Colonic mucosa (tissue), 4 donors: ENCODE measurements around the gene PCTP. TPM values are rescaled to one million over a fixed set of nuclear protein-coding genes. Genes with fewer than 3 reads are reported as not detected.

Source experiments
- DNase-seq: peaks from one replicate; pipeline ENCODE4 v3.0.0-alpha.2; 2020
- H3K27ac ChIP-seq: fragments of 200-600 bp; one replicate; pipeline ENCODE4 v1.8.0; 2021
- H3K27me3 ChIP-seq: fragments of 200-600 bp; one replicate; pipeline ENCODE4 v1.8.0; 2021
- H3K36me3 ChIP-seq: fragments of 200-600 bp; one replicate; pipeline ENCODE4 v1.8.0; 2021
- H3K4me1 ChIP-seq: fragments of 200-600 bp; one replicate; pipeline ENCODE4 v1.8.0; 2021; ENCODE audit warnings: mild to moderate bottlenecking
- H3K4me3 ChIP-seq: fragments of 200-600 bp; one replicate; pipeline ENCODE4 v1.8.0; 2021
- H3K9ac ChIP-seq, 2 donors: one replicate each; pipeline ENCODE4 v1.7.0; 2013; ENCODE audit warnings: control low read depth in 2 of 2, low read depth in 2 of 2, low read length in 2 of 2
- H3K9me3 ChIP-seq: fragments of 200-600 bp; one replicate; pipeline ENCODE4 v1.8.0; 2021
- intact Hi-C: fragments of 100-400 bp; cut with DNase I; formaldehyde crosslinking; loops from one replicate; pipeline ENCODE4 v1.14.1; 2022
- total RNA-seq, 2 donors: library from RNA; stranded (reverse); fragmentation: NEBNext Ultra II Directional in 1 of 2; extraction: Animal tissue kit (Norgen Biotek cat#: 25700) in 1 of 2; gene quantifications; one replicate each; pipeline ENCODE4 v1.2.1, GENCODE V29; 2021
- TF ChIP-seq, protein P1 (sequence below): fragments of 200-600 bp; IDR thresholded peaks from one replicate; pipeline ENCODE4 v1.8.0; 2022; ENCODE audit warnings: antibody characterized with exemption, mild to moderate bottlenecking
- donor health status: healthy.
- donor health status: DM: no; HTN: no; CAD: no.
- donor health status: DM: no; HTN: no; CAD: no.

Gene PCTP
- total RNA-seq, 2 donors from 2014 or later = 29.0 to 35.5 TPM

DNA sequence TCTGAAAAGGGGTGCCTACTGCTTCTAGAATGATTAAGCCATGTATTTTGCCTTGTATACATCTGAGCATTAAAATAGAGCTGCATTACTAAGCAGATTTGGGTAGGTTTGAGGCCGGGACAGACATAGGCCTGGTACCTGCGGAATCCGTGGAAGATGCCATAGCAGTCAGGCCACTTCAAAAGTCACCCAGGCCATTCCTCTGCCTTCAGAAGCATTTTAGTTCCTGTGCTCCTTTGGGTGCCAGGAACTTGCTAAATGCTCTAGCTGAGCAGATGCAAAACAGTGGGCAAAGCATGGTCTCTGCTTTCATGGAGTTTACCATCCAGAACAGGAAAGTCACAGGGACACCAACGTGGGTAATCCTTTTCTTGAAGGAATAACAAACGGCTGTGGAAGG, 22.5 kb upstream of the PCTP start:
- H3K36me3 ChIP-seq = no peaks in the 10 kb centered on the region
- DNase-seq = no peak
- no peaks in the 10 kb centered on the region for H3K4me1 ChIP-seq
- TF ChIP-seq, protein P1, sequence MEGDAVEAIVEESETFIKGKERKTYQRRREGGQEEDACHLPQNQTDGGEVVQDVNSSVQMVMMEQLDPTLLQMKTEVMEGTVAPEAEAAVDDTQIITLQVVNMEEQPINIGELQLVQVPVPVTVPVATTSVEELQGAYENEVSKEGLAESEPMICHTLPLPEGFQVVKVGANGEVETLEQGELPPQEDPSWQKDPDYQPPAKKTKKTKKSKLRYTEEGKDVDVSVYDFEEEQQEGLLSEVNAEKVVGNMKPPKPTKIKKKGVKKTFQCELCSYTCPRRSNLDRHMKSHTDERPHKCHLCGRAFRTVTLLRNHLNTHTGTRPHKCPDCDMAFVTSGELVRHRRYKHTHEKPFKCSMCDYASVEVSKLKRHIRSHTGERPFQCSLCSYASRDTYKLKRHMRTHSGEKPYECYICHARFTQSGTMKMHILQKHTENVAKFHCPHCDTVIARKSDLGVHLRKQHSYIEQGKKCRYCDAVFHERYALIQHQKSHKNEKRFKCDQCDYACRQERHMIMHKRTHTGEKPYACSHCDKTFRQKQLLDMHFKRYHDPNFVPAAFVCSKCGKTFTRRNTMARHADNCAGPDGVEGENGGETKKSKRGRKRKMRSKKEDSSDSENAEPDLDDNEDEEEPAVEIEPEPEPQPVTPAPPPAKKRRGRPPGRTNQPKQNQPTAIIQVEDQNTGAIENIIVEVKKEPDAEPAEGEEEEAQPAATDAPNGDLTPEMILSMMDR = no peak
- no peak overlapping the region for H3K27ac ChIP-seq
- intact Hi-C loops = no loop called here
- no peak overlapping the region for H3K4me3 ChIP-seq
- no peaks in the 10 kb centered on the region for H3K9me3 ChIP-seq
- no peaks in the 10 kb centered on the region for H3K27me3 ChIP-seq
- H3K9ac ChIP-seq = no peak overlapping the region

DNA sequence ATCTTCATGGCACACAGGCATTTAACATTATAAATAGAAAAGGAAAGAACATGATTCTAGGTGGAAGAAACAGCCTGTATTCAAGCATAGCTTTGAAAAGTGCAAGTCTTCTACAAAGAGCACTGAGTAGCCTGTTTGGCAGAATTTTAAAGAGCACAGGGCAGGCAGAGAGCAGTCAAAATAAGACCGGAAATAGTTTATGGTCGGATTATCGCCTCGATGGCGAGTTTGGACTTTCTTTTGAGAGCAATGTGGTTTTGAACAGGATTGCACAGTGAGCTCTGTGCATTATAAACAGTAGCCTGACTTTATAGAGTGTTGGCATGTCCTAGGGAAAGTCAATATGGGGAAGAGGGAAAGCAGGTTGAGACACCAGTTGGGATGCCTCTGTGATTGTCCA, 22.0 kb upstream of the PCTP start:
- Histone ChIP-seq H3K4me1 (no peaks in the 10 kb centered on the region), H3K27ac (no peak overlapping the region), H3K4me3 (no peak overlapping the region), H3K9me3 (no peaks in the 10 kb centered on the region), H3K36me3 (no peaks in the 10 kb centered on the region), H3K9ac (no peak overlapping the region), H3K27me3 (no peaks in the 10 kb centered on the region)
- DNase-seq = no peak
- intact Hi-C loops = no loop called here
- TF ChIP-seq, protein P1 = no peak

- TF ChIP-seq, protein P1 = no peak
- no peak overlapping the region for H3K4me3 ChIP-seq
- no peaks in the 10 kb centered on the region for H3K27me3 ChIP-seq
- no peak overlapping the region for H3K9ac ChIP-seq
- H3K27ac ChIP-seq = no peak overlapping the region
- H3K36me3 ChIP-seq = no peaks in the 10 kb centered on the region
- no peaks in the 10 kb centered on the region for H3K9me3 ChIP-seq
- no peak for DNase-seq
- H3K4me1 ChIP-seq = no peaks in the 10 kb centered on the region
- intact Hi-C loops = no loop called here
Observed at GRCh38 chr17:55729484-55729883, 21.4 kb upstream of the PCTP start.

DNA sequence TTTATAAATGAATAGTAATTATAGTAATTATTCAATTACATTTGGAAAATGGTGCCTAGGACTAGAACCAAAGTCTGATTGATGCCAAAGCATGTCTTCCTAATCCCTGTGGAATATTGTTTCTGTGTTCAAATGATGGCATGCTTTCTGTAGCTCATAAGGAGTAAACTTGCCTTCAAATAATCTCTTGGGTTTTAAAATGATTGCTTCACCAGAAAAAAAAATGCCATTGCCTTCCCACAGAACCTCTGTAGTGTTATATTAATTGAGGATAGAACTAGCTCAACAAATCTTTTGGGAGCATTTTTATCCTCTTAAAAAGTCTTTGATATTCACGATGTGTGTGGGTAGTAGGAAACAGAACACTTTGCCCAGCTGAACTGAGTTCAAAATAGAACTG, 20.5 kb upstream of the PCTP start:
- no peaks in the 10 kb centered on the region for H3K4me1 ChIP-seq
- no peak overlapping the region for H3K4me3 ChIP-seq
- no peak overlapping the region for H3K27ac ChIP-seq
- DNase-seq = no peak
- no peaks in the 10 kb centered on the region for H3K36me3 ChIP-seq
- TF ChIP-seq, protein P1 = no peak
- no peaks in the 10 kb centered on the region for H3K9me3 ChIP-seq
- H3K9ac ChIP-seq = no peak overlapping the region
- intact Hi-C loops = no loop called here
- no peaks in the 10 kb centered on the region for H3K27me3 ChIP-seq

DNA sequence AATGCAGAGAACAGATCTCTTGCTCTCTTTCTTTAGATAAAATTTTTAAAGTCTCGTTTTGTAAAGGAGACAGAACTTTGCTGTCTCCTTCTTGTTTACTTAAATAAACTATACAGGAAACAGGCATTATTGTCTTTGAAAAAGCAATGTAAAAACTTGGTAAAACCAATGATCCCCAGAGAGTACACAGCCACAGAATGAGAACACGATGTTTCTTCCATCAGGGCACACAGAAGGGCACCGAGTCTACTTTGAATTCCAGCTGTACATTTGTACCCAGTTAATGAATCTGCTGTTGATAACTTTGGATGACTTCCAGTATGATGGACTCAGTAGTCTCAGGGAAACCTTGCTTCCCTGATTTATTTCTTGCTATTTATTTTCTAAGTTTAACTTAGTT, 20.0 kb upstream of the PCTP start:
- TF ChIP-seq, protein P1 = no peak
- DNase-seq = no peak
- Histone ChIP-seq H3K4me3 (no peak overlapping the region), H3K36me3 (no peaks in the 10 kb centered on the region), H3K27me3 (no peaks in the 10 kb centered on the region), H3K27ac (no peak overlapping the region), H3K9ac (no peak overlapping the region), H3K4me1 (no peaks in the 10 kb centered on the region), H3K9me3 (no peaks in the 10 kb centered on the region)
- intact Hi-C loops = no loop called here
